ENCODE data around the gene UBE2L3.

The UBE2L3 gene

DNA sequence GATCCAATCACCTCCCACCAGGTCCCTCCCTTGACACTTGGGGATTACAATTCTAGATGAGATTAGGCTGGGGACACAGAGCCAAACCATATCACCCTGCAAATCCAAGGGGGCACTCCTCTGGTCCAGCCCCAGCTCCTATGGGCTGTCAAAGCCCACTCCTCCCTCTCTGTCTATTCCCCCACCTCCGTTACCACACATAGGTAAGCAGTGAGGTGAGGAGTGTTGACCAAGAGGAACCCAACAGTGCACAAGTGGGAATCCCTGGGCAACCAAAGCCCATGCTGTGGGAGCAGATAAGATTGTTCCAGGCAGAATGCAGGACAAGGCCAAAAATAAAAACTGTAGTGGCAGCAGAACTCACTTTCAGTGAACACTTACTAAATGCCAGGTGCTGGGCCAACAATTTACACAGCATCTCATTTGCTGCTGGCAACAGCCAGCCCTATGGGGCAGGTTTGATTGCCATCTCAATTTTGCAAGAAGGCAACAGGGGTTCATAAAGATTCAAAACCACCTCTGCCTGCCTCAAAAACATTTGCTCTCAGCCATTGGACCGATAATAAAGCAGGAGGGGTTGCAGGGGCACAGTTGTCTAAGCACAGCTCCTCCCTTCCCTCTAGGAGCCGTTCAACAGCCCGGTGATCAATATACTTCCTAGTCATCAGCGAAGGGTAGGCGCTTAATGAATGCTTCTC is 83.5 kb downstream of the UBE2L3 start:
- DNase-seq = peak; percentile 64

DNA sequence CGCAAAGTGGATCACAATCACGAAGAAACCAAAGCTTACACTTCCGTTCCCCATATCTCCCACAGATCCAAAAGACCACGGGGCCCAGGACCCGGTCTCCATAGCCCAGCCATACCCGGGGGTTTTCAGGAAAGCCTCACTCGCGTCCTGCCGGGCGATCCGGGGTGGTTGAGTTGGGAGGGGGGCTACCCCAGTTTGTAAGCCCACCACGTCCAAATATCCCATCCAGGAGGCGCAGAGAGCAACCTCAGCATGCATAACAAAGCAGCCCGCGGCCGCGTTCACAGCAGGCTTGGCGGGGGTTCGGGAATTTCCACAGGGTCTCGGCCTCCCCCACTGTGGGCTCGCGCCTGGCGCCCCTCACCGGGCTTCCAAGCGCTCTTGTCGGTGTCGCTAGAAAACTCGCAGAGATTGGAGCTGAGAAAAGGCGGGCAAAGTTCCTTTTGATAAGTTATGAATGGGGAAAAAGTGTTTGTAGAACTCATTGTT is 84.1 kb downstream of the UBE2L3 start:
- DNase-seq = no peak

DNA sequence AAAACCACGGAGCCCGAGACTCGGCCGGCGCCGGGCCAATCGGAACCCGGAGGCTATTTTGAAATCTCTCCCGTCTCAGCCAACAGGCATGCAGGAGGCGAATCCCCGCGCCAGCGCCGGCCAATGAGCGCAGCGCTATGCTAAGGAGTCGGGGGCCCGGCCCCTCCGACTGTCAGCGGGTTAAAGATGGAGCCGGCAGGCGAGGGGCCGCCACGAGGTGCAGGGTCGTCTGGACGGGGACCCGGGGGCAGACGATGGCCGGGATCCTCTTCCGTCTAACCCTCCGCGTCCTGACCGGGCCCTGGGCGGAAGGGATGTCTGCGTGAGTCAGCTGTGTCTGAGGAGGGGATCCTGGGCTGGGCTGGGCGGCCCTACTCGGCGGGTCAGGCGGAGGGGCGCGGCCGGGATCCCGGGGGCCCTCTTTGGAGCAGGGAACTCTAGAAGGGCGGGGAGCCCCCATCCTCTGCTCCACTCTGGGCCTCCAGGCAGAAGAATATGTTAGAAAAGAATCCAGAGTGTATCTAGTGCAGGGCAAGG is 84.6 kb downstream of the UBE2L3 start:
- DNase-seq = peak; percentile 96

DNA sequence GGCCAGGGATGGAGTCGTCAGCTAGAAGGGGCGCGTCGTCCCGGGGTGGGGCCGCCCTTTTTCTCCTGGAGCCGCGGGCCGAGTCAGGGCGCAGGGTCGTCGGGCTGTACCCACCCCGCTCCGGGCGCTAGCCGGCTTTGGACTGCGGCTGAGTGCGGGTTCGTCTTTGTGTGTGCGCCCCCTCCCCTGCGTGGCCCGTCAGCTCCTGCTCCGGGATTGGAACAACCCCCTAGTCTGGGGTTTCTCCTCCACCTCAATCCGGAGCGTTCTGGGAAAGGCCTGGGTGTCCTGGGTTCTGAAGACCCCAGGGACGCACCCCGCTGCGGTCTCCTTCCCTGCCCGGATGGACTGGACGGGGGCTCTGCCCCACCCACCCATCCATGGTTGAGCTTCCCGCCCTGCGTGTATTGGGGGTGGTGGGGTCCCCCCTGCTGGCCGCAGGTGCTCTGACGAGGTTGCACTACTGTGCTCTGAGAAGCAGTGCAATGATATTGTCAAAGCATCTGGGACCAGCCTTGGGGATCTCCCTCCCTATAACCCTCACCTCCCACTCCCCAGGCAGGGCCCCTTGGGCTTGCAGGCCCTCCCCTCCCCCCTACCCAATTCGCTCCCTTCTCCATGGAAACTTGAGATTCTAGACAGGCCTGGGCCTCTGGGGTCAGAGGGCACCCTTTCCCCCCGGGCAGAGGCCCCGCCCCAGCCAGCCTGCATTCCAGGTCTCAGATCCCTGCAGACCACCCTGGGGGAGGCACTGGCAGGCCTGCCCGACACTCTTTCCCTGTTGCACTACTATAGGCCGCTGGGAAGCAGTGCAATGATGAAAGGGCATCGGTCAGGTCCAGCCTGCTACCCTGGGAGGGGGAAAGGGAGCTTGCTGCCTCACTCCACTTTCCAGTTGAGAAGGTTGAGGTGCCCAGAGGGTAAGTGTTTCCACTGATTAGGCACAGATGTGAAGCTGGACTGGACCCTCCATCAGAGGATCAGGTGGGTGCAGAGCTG is 85.3 kb downstream of the UBE2L3 start:
- DNase-seq = no peak

DNA sequence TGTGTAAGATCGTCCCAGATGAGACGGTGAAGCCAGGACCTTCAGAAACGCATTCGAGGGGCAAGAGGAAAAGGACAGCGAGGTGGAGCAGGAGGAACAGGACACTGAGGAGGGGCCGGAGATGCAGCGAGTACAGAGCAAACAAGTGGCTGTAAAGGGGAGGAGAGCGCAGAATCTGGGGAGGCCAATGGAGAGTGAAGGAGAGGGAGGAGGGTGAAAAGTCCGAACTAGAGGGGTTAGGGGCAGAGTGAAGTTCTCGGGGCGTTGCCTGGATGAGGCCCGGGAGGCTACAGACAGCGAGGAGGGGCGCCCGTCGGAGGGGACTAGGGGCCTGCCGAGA is 89.5 kb downstream of the UBE2L3 start:
- DNase-seq = no peak

DNA sequence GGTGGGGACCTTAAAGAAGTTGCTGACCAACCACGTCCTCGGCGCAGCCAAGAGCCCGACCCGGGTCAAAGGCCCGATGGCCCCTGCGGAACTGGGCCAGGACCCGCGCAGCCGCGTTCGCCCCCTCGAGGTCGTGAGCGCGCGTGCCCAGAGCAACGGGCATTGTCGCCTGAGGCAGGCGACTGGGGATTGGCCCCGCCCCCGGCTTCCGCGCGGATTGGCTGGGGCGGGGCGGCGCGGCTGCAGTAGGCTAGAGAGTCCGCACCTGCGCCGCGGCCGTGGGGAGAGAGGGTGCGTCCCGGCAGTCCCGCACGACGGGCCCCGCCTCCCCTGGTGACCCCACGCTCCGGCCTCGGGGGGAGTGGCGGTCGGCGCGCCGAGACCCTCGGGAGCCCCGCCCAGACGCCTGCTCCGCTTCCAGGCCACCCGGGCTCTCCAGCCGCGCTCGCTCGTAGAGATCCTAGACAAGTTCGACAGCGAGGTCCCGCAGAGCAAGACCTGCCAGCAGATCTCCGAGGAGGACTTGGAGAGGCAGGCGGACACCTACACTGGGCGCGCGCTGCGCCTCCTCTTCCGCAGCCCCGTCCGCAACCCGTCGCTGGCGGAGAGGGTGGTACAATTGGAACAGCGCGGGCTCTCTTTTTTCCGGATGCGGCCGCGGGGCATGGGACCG is 90.0 kb downstream of the UBE2L3 start:
- DNase-seq = peak; percentile 91

DNA sequence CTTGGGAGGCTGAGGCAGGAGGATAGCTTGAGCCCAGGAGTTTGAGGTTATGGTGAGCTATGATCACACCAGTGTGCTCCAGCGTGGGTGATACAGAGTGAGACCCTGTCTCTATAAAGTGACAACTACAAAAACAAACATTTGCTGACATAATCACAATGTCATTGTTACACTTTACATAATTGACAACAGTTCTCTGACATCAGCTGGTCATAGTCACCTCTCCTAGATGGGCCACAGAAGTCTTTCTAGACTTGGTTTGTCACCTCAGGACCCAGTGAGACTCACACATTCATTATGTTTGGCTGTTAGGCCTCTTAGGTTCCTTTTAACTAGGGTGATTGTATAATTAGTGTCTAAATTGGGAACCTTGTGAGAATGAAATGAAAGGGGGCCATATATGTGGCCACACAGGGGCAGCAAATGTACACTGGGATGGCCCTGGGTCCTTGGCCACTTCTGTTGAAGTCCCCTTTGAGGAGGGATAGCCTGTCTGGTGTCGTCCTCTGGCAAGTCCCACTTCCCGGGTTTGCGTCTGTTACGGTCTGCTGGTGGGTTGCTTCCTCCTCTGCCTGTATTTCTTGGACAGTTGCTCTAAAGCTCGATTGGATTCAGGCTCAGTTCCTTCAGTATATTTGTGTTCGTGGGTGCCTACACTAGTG is 92.5 kb downstream of the UBE2L3 start:
- DNase-seq = no peak

DNA sequence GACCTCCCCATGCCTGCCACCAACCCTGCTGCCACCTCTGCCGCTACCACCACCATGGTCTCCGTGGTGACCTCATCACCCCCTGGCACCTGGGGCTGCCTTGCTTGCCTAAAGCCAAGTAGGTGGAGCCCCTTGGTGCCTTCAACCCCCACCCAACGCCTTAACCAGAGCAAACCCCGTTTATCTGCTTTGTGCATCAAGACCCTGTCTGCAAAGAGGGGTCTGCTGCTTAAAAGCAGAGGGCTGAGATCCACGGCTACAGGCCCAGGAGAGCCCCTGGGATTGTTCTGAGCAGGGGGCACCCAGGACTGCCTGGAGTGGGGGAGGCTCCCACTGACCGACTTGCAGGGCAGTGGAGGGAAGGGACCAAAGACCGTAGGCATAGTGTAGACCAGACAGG is 93.4 kb downstream of the UBE2L3 start:
- no peak for DNase-seq

DNA sequence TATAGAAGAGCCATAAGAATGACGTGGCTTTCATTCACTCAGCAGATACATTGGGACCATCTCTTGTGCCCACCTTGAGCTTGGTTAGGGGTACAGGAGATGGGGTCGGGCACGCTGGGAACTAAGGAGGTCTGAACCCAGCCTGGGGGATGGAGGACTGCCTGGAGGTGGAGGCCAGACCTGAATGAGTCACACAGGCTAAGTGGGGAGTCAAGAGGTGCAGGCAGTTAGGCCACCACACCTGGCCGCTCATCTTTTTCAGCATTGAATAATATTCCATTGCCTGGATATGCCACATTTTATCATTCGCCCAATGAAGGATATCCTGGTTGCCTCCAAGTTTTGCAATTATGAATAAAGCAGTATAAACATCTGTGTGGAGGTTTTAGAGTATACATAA is 94.5 kb downstream of the UBE2L3 start:
- DNase-seq = no peak

DNA sequence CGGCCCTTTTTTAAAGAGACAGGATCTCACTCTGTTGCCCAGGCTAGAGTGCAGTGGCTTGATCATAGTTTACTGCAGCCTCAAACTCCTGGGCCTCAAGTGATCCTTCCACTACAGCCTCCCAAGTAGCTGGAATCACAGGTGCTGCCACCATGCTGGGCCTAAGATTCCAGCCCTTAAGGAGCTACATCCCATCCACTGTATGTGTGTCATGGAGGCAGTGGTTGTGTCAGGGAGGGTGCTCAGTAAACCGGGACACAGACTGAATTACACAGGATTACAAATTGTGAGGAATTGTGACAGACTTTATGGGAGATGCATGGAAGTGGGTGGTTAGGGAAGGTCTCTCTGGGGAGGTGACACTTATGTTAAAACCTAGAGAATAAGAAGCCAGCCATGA is 96.2 kb downstream of the UBE2L3 start:
- no peak for DNase-seq

DNA sequence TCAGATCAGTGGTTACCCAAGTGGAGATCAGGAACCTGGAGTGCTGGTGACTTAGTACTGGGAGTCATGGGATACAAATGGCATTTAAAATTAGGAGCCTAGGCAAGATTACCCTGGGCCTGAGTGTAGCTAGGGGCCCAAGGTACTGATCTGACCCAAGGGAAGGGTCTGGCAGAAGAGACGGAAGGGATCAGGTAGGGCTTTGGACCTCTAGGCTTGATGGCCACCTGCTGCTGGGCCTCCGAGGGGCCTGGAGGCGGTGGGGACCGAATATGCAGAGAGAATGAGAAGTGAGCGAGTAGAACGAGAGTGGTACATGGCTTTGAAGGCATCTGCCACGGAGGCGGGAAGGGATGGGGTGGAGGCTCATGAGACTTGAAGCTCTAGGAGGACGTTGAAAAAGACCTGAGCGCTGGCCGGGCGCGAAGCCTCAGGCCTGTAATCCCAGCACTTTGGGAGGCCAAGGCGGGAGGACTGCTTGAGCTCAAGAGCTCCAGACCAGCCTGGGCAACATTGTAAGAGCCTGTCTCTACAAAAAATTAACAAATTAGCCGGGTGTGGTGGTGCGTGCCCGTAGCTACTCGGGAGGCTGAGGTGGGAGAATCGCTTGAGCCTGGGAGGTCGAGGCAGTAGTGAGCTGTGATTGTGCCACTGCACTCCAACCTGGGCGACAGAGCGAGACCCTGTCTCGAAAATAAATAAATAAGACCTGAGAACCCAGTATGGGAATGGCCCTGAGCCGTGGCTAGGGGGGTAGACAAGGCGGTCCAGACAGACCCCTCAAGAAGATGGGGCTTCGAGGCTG is 97.7 kb downstream of the UBE2L3 start:
- DNase-seq = no peak

DNA sequence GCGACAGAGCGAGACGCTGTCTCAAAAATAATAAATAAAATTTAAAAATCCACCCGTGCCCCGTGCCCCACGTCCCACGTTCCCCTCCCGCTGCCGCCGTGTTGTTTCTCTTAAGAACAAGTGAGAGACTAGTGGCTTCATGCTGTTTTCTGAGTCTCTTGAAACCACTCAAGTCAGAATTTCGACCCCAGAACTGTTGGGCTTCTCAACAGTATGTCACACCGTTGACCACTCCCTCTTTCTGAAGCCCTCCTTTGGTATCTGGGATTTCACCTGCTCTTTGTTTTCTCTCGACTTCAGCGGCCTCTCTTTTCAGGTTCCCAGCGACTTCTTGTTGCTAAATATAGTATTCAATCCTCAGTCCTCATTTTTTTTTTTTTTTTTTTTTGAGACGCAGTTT is 99.3 kb downstream of the UBE2L3 start:
- no peak for DNase-seq

DNA sequence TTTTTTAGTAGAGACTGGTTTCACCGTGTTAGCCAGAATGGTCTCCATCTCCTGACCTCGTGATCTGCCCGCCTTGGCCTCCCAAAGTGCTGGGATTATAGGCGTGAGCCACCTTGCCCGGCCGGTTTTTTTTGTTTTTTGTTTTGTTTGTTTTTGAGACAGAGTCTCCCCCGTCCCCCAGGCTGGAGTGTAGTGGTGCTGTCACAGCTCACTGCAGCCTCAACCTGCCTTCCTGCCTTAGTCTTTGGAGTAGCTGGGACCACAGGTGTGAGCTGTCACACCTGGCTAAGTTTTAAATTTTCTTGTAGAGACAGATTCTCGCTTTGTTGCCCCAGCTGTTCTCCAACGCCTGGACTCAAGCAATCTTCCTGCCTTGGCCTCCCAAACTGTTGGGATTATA is 101.5 kb downstream of the UBE2L3 start:
- no peak for DNase-seq

DNA sequence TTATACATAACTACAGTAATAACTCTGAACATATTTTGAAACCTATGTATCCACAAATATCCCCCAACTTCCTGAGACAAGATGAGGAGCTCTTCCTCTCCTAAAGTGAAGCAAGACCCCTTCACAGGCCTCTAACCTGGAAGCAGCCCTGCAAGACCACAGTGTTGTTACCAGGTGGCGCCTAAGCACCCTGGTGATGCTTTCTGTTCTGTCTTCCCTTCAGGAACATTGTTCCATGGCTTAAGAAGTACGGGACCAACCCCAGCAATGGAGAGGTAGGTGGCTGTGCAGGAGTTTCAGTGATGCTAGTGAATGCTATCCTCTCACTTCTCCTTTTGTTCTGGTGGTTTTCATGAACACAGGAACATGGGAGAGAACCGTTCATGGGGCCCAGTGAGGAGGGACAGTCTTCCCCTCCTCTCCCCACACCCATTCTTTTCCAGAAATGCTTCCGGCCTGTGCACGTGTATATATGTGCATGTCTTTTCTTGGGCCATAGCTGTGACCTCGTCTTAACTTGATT is 104.7 kb downstream of the UBE2L3 start:
- no peak for DNase-seq

Measured in hematopoietic multipotent progenitor cell treated with erythropoietin and hydrocortisone succinate and interleukin-3 and kit ligand, for 4 days (in vitro differentiated cells).